GM21515 (cell line): ENCODE results near the gene ANKRD33.

Experiments
- ATAC-seq: cut with Tn5 transposase; IDR thresholded peaks from one replicate; pipeline ENCODE4 v1.9.1; 2021; ENCODE audit not compliant: unreplicated experiment

Gene ANKRD33

GRCh38 chr12:51860986-51861385 lies 26.9 kb upstream of the ANKRD33 start:
- ATAC-seq, result no peak

- no peak for ATAC-seq
Measured at GRCh38 chr12:51862947-51863346, 25.0 kb upstream of the ANKRD33 start.

- no peak for ATAC-seq
Measured at GRCh38 chr12:51863363-51863932, 24.5 kb upstream of the ANKRD33 start.

GRCh38 chr12:51863933-51864832 lies 23.7 kb upstream of the ANKRD33 start:
- no peak for ATAC-seq

- ATAC-seq, result no peak
Measured at GRCh38 chr12:51864833-51865670, 22.9 kb upstream of the ANKRD33 start.

GRCh38 chr12:51865757-51866270 lies 22.1 kb upstream of the ANKRD33 start:
- ATAC-seq, result no peak

GRCh38 chr12:51866324-51866723 lies 21.6 kb upstream of the ANKRD33 start:
- ATAC-seq, result no peak

GRCh38 chr12:51866762-51867161 lies 21.1 kb upstream of the ANKRD33 start:
- no peak for ATAC-seq

GRCh38 chr12:51867371-51867770 lies 20.5 kb upstream of the ANKRD33 start:
- no peak for ATAC-seq

GRCh38 chr12:51867796-51868428 lies 20.0 kb upstream of the ANKRD33 start:
- ATAC-seq, result no peak

GRCh38 chr12:51868821-51869495 lies 18.9 kb upstream of the ANKRD33 start:
- no peak for ATAC-seq

- ATAC-seq, result no peak
Measured at GRCh38 chr12:51869496-51869865, 18.4 kb upstream of the ANKRD33 start.

GRCh38 chr12:51869931-51870330 lies 18.0 kb upstream of the ANKRD33 start:
- no peak for ATAC-seq

- ATAC-seq, result no peak
Measured at GRCh38 chr12:51870504-51870903, 17.4 kb upstream of the ANKRD33 start.

- ATAC-seq, result no peak
Measured at GRCh38 chr12:51871126-51871525, 16.8 kb upstream of the ANKRD33 start.

- no peak for ATAC-seq
Measured at GRCh38 chr12:51871918-51872688, 15.8 kb upstream of the ANKRD33 start.

- no peak for ATAC-seq
Measured at GRCh38 chr12:51872689-51872981, 15.3 kb upstream of the ANKRD33 start.

- ATAC-seq, result no peak
Measured at GRCh38 chr12:51873251-51873994, 14.5 kb upstream of the ANKRD33 start.

GRCh38 chr12:51874000-51874399 lies 13.9 kb upstream of the ANKRD33 start:
- no peak for ATAC-seq
